H1 (cell line): ENCODE measurements around the gene TRIM43B. TPM values are rescaled to one million over a fixed set of nuclear protein-coding genes. Genes with fewer than 3 reads are reported as not detected.

Experiments
- CTCF ChIA-PET: fragments of 300-600 bp; sonication (Branson Sonifier 250); formaldehyde crosslinking; loops from one replicate; lab custom pipeline; 2021; ENCODE audit not compliant: partially characterized antibody; lab: Charles Lee
- POLR2A ChIA-PET: fragments of 300-600 bp; sonication (Branson Sonifier 250); formaldehyde crosslinking; loops from one replicate; lab custom pipeline; 2021; ENCODE audit warnings: inconsistent platforms; ENCODE audit not compliant: partially characterized antibody; lab: Charles Lee
- DNase-seq, 2 experiments: peaks; one replicate each; pipeline versions ENCODE4 v3.0.0 to v3.0.0-alpha.2; 2010 to 2022; ENCODE audit warnings: low spot score in 2 of 2, low read depth in 1 of 2, mixed read lengths in 1 of 2
- FAIRE-seq: peaks from 2 replicates; lab custom pipeline; 2011; peaks lifted over from hg19 to GRCh38; lab: Jason Lieb, UNC
- H2AFZ ChIP-seq: 2 replicates; pipeline ENCODE4 v1.8.1; 2012; ENCODE audit warnings: low read length, inconsistent platforms
- H2AK5ac ChIP-seq: 2 replicates; pipeline ENCODE4 v1.6.1; 2013; ENCODE audit warnings: low read depth, low read length
- H2BK120ac ChIP-seq: replicated peaks from 2 replicates; pipeline ENCODE3; 2013; ENCODE audit warnings: low read depth, low read length, inconsistent platforms
- H2BK12ac ChIP-seq: 2 replicates; pipeline ENCODE4 v1.6.1; 2013; ENCODE audit warnings: low read depth, low read length
- H2BK15ac ChIP-seq: 2 replicates; pipeline ENCODE4 v1.6.1; 2013; ENCODE audit warnings: low read length
- H2BK20ac ChIP-seq: 2 replicates; pipeline ENCODE4 v1.6.1; 2013; ENCODE audit warnings: low read length
- H2BK5ac ChIP-seq: 2 replicates; pipeline ENCODE4 v1.6.1; 2013; ENCODE audit warnings: low read depth, low read length
- H3K14ac ChIP-seq: 2 replicates; pipeline ENCODE4 v1.6.1; 2013; ENCODE audit warnings: inconsistent platforms; ENCODE audit not compliant: insufficient read length
- H3K18ac ChIP-seq: 2 replicates; pipeline ENCODE4 v1.6.1; 2013; ENCODE audit warnings: low read length; ENCODE audit errors: extremely low read depth
- H3K23ac ChIP-seq: 2 replicates; pipeline ENCODE4 v1.6.1; 2013; ENCODE audit warnings: inconsistent platforms; ENCODE audit not compliant: insufficient read length
- H3K23me2 ChIP-seq: 2 replicates; pipeline ENCODE4 v1.6.1; 2013; ENCODE audit warnings: low read depth, low read length
- H3K27ac ChIP-seq: 2 replicates; pipeline ENCODE4 v1.6.1; 2011; ENCODE audit warnings: low read depth, low read length, inconsistent platforms
- H3K27me3 ChIP-seq, 4 experiments: replicated peaks in 1 of 4; 1 replicate in 1 of 4; 2 replicates in 3 of 4; pipeline versions ENCODE4 v1.6.1 to v1.8.1; 2011 to 2013; ENCODE audit warnings: low read length in 3 of 4, mild to moderate bottlenecking in 3 of 4, inconsistent platforms in 2 of 4, mixed read lengths in 2 of 4, moderate library complexity in 1 of 4; ENCODE audit not compliant: control insufficient read depth in 3 of 4, insufficient read depth in 3 of 4; ENCODE audit errors: extremely low read depth in 1 of 4
- H3K36me3 ChIP-seq, 4 experiments: 2 replicates each; pipeline versions ENCODE4 v1.6.1 to v1.8.1; 2011 to 2013; ENCODE audit warnings: mild to moderate bottlenecking in 4 of 4, low read length in 3 of 4, moderate library complexity in 2 of 4, control low read depth in 1 of 4, inconsistent platforms in 1 of 4; ENCODE audit not compliant: insufficient read depth in 4 of 4, control insufficient read depth in 2 of 4
- H3K4ac ChIP-seq: replicated peaks from 2 replicates; pipeline ENCODE3; 2013; ENCODE audit warnings: low read length, low read depth, mixed read lengths, inconsistent platforms; ENCODE audit not compliant: insufficient read length
- H3K4me1 ChIP-seq, 4 experiments: replicated peaks in 1 of 4; 1 replicate in 1 of 4; 2 replicates in 3 of 4; pipeline versions ENCODE4 v1.6.1 to v1.8.1; 2011 to 2013; ENCODE audit warnings: low read length in 3 of 4, inconsistent platforms in 2 of 4, mixed read lengths in 1 of 4; ENCODE audit not compliant: insufficient read depth in 4 of 4, control insufficient read depth in 3 of 4
- H3K4me2 ChIP-seq, 2 experiments: 2 replicates each; pipeline versions ENCODE4 v1.6.1 to v1.8.1; 2011 to 2013; ENCODE audit warnings: low read depth in 2 of 2, low read length in 2 of 2, control low read depth in 1 of 2, inconsistent platforms in 1 of 2, mild to moderate bottlenecking in 1 of 2; ENCODE audit not compliant: insufficient read depth in 1 of 2
- H3K4me3 ChIP-seq, 4 experiments: fragments of 200-600, 300-600 bp in 1 of 4; sonication (generic), shearing (Covaris generic), sonication (Bioruptor Twin) in 1 of 4; 2 replicates each; pipeline versions ENCODE4 v1.5.1 to v1.8.1; 2011 to 2016; ENCODE audit warnings: low read length in 4 of 4, low read depth in 3 of 4, control low read depth in 2 of 4, inconsistent platforms in 2 of 4, mild to moderate bottlenecking in 2 of 4, mixed read lengths in 1 of 4, moderate library complexity in 1 of 4; ENCODE audit not compliant: insufficient read depth in 2 of 4; ENCODE audit errors: extremely low read depth in 1 of 4
- H3K56ac ChIP-seq: replicated peaks from 2 replicates; pipeline ENCODE3; 2013; ENCODE audit warnings: low read depth, mild to moderate bottlenecking, mixed read lengths, low read length, inconsistent platforms; ENCODE audit not compliant: insufficient read length
- H3K79me1 ChIP-seq: 2 replicates; pipeline ENCODE4 v1.6.1; 2013; ENCODE audit warnings: low read depth, low read length, control low read depth
- H3K79me2 ChIP-seq, 2 experiments: 2 replicates each; pipeline versions ENCODE4 v1.6.1 to v1.8.1; 2012 to 2013; ENCODE audit warnings: low read length in 2 of 2, mild to moderate bottlenecking in 2 of 2, inconsistent platforms in 1 of 2; ENCODE audit not compliant: insufficient read depth in 2 of 2, control insufficient read depth in 1 of 2
- H3K9ac ChIP-seq, 4 experiments: replicated peaks in 1 of 4; 1 replicate in 1 of 4; 2 replicates in 3 of 4; pipeline versions ENCODE4 v1.6.1 to v1.8.1; 2011 to 2013; ENCODE audit warnings: low read depth in 3 of 4, low read length in 3 of 4, control low read depth in 2 of 4, mild to moderate bottlenecking in 2 of 4, moderate library complexity in 2 of 4, inconsistent platforms in 1 of 4; ENCODE audit errors: extremely low read depth in 1 of 4
- H3K9me3 ChIP-seq, 2 experiments: 2 replicates each; pipeline versions ENCODE4 v1.6.1 to v1.8.1; 2012 to 2013; ENCODE audit warnings: mild to moderate bottlenecking in 2 of 2, moderate library complexity in 2 of 2, control low read depth in 1 of 2, inconsistent platforms in 1 of 2, low read depth in 1 of 2, low read length in 1 of 2, mixed read lengths in 1 of 2; ENCODE audit not compliant: insufficient read depth in 2 of 2
- H4K20me1 ChIP-seq, 2 experiments: replicated peaks in 1 of 2; 2 replicates each; pipeline versions ENCODE3 to v1.8.1; 2011 to 2013; ENCODE audit warnings: inconsistent platforms in 2 of 2, low read length in 2 of 2, mild to moderate bottlenecking in 1 of 2; ENCODE audit not compliant: insufficient read depth in 2 of 2, control insufficient read depth in 1 of 2
- H4K5ac ChIP-seq: 2 replicates; pipeline ENCODE4 v1.6.1; 2013; ENCODE audit warnings: low read length, low read depth, mixed read lengths, inconsistent platforms; ENCODE audit not compliant: insufficient read length
- H4K8ac ChIP-seq: 2 replicates; pipeline ENCODE4 v1.8.0; 2013; ENCODE audit warnings: mild to moderate bottlenecking, moderate library complexity, low read length, inconsistent platforms; ENCODE audit not compliant: insufficient read depth; ENCODE audit errors: extremely low read depth
- H4K91ac ChIP-seq: replicated peaks from 2 replicates; pipeline ENCODE3; 2013; ENCODE audit warnings: low read length, mixed read lengths, inconsistent platforms; ENCODE audit not compliant: insufficient read length
- BRCA1 ChIP-seq: IDR thresholded peaks from 2 replicates; pipeline ENCODE4 v1.6.1; 2012; ENCODE audit warnings: low read depth, low read length, improper control_type of control experiment
- CBX5 ChIP-seq: fragments of 300-800, 300-1000 bp; sonication (generic); IDR thresholded peaks from 2 replicates; pipeline ENCODE4 v1.7.1; 2016; ENCODE audit warnings: antibody characterized with exemption, low read length, low read depth
- EGR1 ChIP-seq: IDR thresholded peaks from 2 replicates; pipeline ENCODE4 v1.6.1; 2011; ENCODE audit warnings: low read depth, low read length, borderline replicate concordance
- KDM4A ChIP-seq: IDR thresholded peaks from one replicate; pipeline ENCODE4 v1.7.1; 2012; ENCODE audit warnings: low read depth, mild to moderate bottlenecking, moderate library complexity, low read length, inconsistent platforms; ENCODE audit not compliant: severe bottlenecking
- POLR2A ChIP-seq, 2 experiments: IDR thresholded peaks; 1 replicate in 1 of 2; 2 replicates in 1 of 2; pipeline ENCODE4 v1.6.1; 2011; ENCODE audit warnings: low read depth in 2 of 2, low read length in 2 of 2, mild to moderate bottlenecking in 2 of 2; ENCODE audit errors: control extremely low read depth in 1 of 2
- RFX5 ChIP-seq: IDR thresholded peaks from 2 replicates; pipeline ENCODE4 v1.6.1; 2011; ENCODE audit warnings: low read depth, low read length, improper control_type of control experiment, borderline replicate concordance
- SIN3A ChIP-seq, 2 experiments: IDR thresholded peaks in 1 of 2; conservative IDR thresholded peaks in 1 of 2; 2 replicates each; pipeline ENCODE4 v1.6.1; 2011 to 2012; ENCODE audit warnings: low read length in 2 of 2, improper control_type of control experiment in 1 of 2, low read depth in 1 of 2, mild to moderate bottlenecking in 1 of 2
- SP2 ChIP-seq: IDR thresholded peaks from 2 replicates; pipeline ENCODE4 v1.6.1; 2012; ENCODE audit warnings: mild to moderate bottlenecking, low read length, inconsistent platforms
- TAF1 ChIP-seq: IDR thresholded peaks from 2 replicates; pipeline ENCODE4 v1.6.1; 2011; ENCODE audit warnings: mild to moderate bottlenecking, low read depth, low read length
- YY1 ChIP-seq: IDR thresholded peaks from 2 replicates; pipeline ENCODE4 v1.6.1; 2011; ENCODE audit warnings: low read depth, mild to moderate bottlenecking, low read length
- WGBS, 2 experiments: shearing (Covaris generic) in 1 of 2; methylation state at CpG; one replicate each; pipeline versions ENCODE4 v1.1.6 to v1.1.7; 2013 to 2015; ENCODE audit warnings: low lambda C conversion rate in 2 of 2, mixed read lengths in 2 of 2, inconsistent platforms in 1 of 2, low coverage in 1 of 2, missing lambda C conversion rate in 1 of 2; ENCODE audit not compliant: insufficient replicate concordance in 2 of 2, insufficient coverage in 1 of 2, insufficient read length in 1 of 2; ENCODE audit errors: extremely low coverage in 1 of 2, missing lambda C conversion rate in 1 of 2; 5-methylcytosine and 5-hydroxymethylcytosine counted together
- polyA plus RNA-seq, 7 experiments: library from polyadenylated mRNA; depleted of rRNA in 3 of 7; stranded (reverse) in 5 of 7; unstranded in 2 of 7; fragments of >200 nt in 5 of 7; fragments of 200-250 nt in 2 of 7; gene quantifications; 1 replicate in 5 of 7; 2 replicates in 1 of 7; 4 replicates in 1 of 7; pipeline versions ENCODE4 v1.2.1 to v1.2.3, GENCODE V29; 2011 to 2013; ENCODE audit warnings: missing spikeins in 2 of 7, mixed read lengths in 2 of 7
- total RNA-seq: library from RNA; stranded (reverse); fragmentation: NEBNext Ultra II Directional; extraction: Animal tissue kit (Norgen Biotek cat#: 25700); gene quantifications from 2 replicates; pipeline ENCODE4 v1.2.1, GENCODE V29; 2021

Gene TRIM43B
- total and polyA plus RNA-seq, 2 of the 8 experiments (the other 6 are each of a cell fraction or from before 2014, with no cell fraction given) = not detected

DNA sequence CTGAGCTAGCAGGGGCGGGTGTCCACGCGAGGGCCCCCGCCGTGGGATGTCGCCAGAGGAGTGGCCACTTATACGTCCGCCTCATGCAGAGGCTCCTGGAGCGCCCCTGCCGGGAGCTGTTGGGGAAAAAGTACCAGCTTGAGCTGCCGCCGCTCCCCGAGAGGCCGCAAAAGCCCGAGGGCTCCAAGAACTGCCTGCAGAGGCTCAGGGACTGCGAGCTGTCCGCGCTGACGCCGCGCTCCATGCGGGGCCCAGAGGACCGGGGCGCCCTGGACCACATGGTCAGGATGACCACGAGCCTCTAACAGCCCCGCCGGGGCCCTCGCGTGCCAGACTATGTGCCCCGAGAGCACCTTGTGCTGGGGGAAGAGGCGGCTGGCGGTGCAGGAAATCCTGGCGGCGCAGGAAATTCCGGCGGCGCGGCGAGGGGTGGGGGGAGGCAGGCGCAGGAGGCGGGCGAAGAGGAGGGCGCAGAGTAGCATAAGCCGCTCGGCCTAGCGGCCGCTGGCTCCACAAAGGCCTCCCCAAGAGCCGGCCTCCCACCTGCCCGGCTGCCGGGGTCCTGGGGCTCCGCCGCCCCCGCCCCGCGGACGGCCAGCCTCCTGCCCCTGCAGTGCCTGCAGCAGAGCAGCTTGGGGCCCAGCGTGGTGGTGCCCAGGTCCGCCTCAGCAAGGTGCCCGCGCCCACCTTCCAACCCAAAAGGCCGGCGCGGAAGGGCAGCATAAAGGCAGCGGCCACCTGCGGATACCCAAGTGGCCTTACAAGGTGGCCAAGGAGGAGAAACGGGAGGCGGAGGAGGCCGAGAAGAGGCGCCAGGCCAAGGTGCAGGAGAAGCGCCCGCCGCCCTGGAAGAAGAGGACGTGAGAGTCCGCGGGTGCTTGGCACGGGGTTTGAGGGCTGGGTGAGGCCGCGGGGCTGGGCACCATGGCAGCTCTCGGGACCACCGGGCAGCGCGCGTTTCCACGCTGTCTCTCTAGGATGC lies 42.1 kb upstream of the TRIM43B start:
- no peak for TF ChIP-seq BRCA1
- no peak for TF ChIP-seq POLR2A (IDR thresholded peaks at IDR 0.05; ENCODE audit: control extremely low read depth in 1 of 2, low read depth in 2 of 2, low read length in 2 of 2)
- no peak for TF ChIP-seq RFX5
- TF ChIP-seq EGR1 = no peak
- TF ChIP-seq TAF1 = no peak
- TF ChIP-seq SP2 = no peak
- TF ChIP-seq CBX5 = no peak
- no peak for TF ChIP-seq SIN3A (conservative IDR thresholded peaks at IDR 0.05 in 1 of 2, IDR thresholded peaks at IDR 0.05 in 1 of 2; ENCODE audit: low read depth in 1 of 2, low read length in 2 of 2)
- no peak for TF ChIP-seq YY1
- TF ChIP-seq KDM4A = no peak
- ChIA-PET CTCF (no interaction called here), POLR2A (no interaction called here)
- Histone ChIP-seq H4K91ac (no peak overlapping the region), H3K56ac (no peak overlapping the region), H4K8ac (no peak overlapping the region), H3K14ac (no peak overlapping the region), H3K27ac (no peak overlapping the region), H2AFZ (no peak overlapping the region), H2BK5ac (no peak overlapping the region), H2BK12ac (no peak overlapping the region), H3K4me2 (no peak overlapping the region), H3K4me3 (no peak overlapping the region), H3K23ac (no peak overlapping the region), H3K9ac (no peak overlapping the region), H4K5ac (no peak overlapping the region), H2BK120ac (no peak overlapping the region), H3K79me2 (no peaks in the 10 kb centered on the region), H4K20me1 (no peaks in the 10 kb centered on the region), H2BK15ac (no peak overlapping the region), H3K9me3 (peaks cover 59 to 76% of the 10 kb centered on the region in 2 experiments), H3K23me2 (no peaks in the 10 kb centered on the region), H3K36me3 (peaks cover 0 to 5% (median 0%) of the 10 kb centered on the region in 4 experiments; a peak in 1 of 8 replicates), H2AK5ac (no peak overlapping the region), H3K18ac (no peak overlapping the region), H3K4me1 (no peaks in the 10 kb centered on the region), H3K79me1 (no peaks in the 10 kb centered on the region), H3K4ac (no peak overlapping the region), H2BK20ac (no peak overlapping the region), H3K27me3 (no peaks in the 10 kb centered on the region)
- 94% methylated on average over 46 of the region's 84 CpGs; no CpG with 5 or more reads in 1 of the 2 experiments for WGBS, 2 experiments
- no peak for FAIRE-seq
- DNase-seq = no peak
